Endothelial cell of umbilical vein (primary cell): ENCODE data around the gene ATP8A2. TPM values are rescaled to one million over a fixed set of nuclear protein-coding genes. Genes with fewer than 3 reads are reported as not detected.

Source experiments
- BruUV-seq: library from RNA; stranded (reverse); fragments of 400-500 nt; replicated peaks from 2 replicates; lab custom pipeline; 2021; lab: Mats Ljungman, UMichigan
- CTCF ChIA-PET: fragments of 300-600, 350-600 bp; sonication (Branson Sonifier 250); formaldehyde crosslinking; loops from one replicate; lab custom pipeline; 2021; ENCODE audit warnings: antibody characterized with exemption, inconsistent platforms; lab: Charles Lee
- POLR2A ChIA-PET: fragments of 300-600, 350-600 bp; sonication (Branson Sonifier 250); formaldehyde crosslinking; loops from one replicate; lab custom pipeline; 2021; ENCODE audit warnings: antibody characterized with exemption, inconsistent platforms; lab: Charles Lee
- DNase-seq: peaks from one replicate; pipeline ENCODE4 v3.0.0-alpha.2; 2011; ENCODE audit warnings: low read depth, low spot score
- FAIRE-seq: peaks from 2 replicates; lab custom pipeline; 2011; peaks lifted over from hg19 to GRCh38; lab: Jason Lieb, UNC
- H2AFZ ChIP-seq: 2 replicates; pipeline ENCODE4 v1.6.0; 2012; ENCODE audit warnings: low read depth, low read length, control low read depth, inconsistent platforms
- H3K27ac ChIP-seq: 2 replicates; pipeline ENCODE4 v1.5.1; 2011; ENCODE audit warnings: low read depth, mild to moderate bottlenecking, control low read depth, low read length, moderate library complexity; ENCODE audit not compliant: insufficient read depth
- H3K27me3 ChIP-seq, 2 experiments: 2 replicates each; pipeline versions ENCODE4 v1.6.0 to v1.6.1; 2011; ENCODE audit warnings: low read length in 2 of 2, mixed read lengths in 1 of 2; ENCODE audit not compliant: control insufficient read depth in 2 of 2, insufficient read depth in 2 of 2
- H3K36me3 ChIP-seq, 2 experiments: 2 replicates in 1 of 2; 3 replicates in 1 of 2; pipeline ENCODE4 v1.5.1; 2011; ENCODE audit warnings: low read length in 2 of 2, mild to moderate bottlenecking in 1 of 2, moderate library complexity in 1 of 2; ENCODE audit not compliant: control insufficient read depth in 2 of 2, insufficient read depth in 2 of 2; ENCODE audit errors: extremely low read depth in 1 of 2
- H3K4me1 ChIP-seq: 3 replicates; pipeline ENCODE4 v1.5.1; 2011; ENCODE audit warnings: mild to moderate bottlenecking, low read length; ENCODE audit not compliant: control insufficient read depth, insufficient read depth; ENCODE audit errors: extremely low read depth
- H3K4me2 ChIP-seq: 2 replicates; pipeline ENCODE4 v1.6.1; 2011; ENCODE audit warnings: low read length, control low read depth, mixed read lengths; ENCODE audit not compliant: insufficient read depth
- H3K4me3 ChIP-seq, 3 experiments: fragments of 200-600 bp in 1 of 3; sonication (generic), shearing (Covaris generic) in 1 of 3; replicated peaks in 1 of 3; 2 replicates each; pipeline ENCODE4 v1.5.1; 2011 to 2016; ENCODE audit warnings: control low read depth in 3 of 3, low read length in 3 of 3, mild to moderate bottlenecking in 2 of 3, inconsistent platforms in 1 of 3, low read depth in 1 of 3, moderate library complexity in 1 of 3; ENCODE audit not compliant: insufficient read depth in 1 of 3
- H3K79me2 ChIP-seq: 2 replicates; pipeline ENCODE4 v1.6.0; 2012; ENCODE audit warnings: low read length, inconsistent platforms; ENCODE audit not compliant: control insufficient read depth, insufficient read depth
- H3K9ac ChIP-seq: replicated peaks from 2 replicates; pipeline ENCODE3; 2011; ENCODE audit warnings: low read length, control low read depth; ENCODE audit not compliant: insufficient read depth; ENCODE audit errors: extremely low read depth
- H3K9me1 ChIP-seq: replicated peaks from 3 replicates; pipeline ENCODE4 v1.6.0; 2011; ENCODE audit warnings: mild to moderate bottlenecking, low read length; ENCODE audit not compliant: control insufficient read depth, insufficient read depth; ENCODE audit errors: extremely low read depth
- H3K9me3 ChIP-seq: replicated peaks from 2 replicates; pipeline ENCODE4 v1.5.1; 2012; ENCODE audit warnings: low read length, inconsistent platforms; ENCODE audit not compliant: control insufficient read depth, insufficient read depth
- H4K20me1 ChIP-seq: replicated peaks from 2 replicates; pipeline ENCODE3; 2011; ENCODE audit warnings: mild to moderate bottlenecking, low read length; ENCODE audit not compliant: control insufficient read depth, insufficient read depth; ENCODE audit errors: extremely low read depth
- EZH2 ChIP-seq: IDR thresholded peaks from 2 replicates; pipeline ENCODE4 v1.6.1; 2012; ENCODE audit warnings: borderline replicate concordance, low read depth, mild to moderate bottlenecking, moderate library complexity, low read length, inconsistent platforms; ENCODE audit not compliant: severe bottlenecking
- FOS ChIP-seq: IDR thresholded peaks from 2 replicates; pipeline ENCODE4 v1.6.1; 2011; ENCODE audit warnings: mild to moderate bottlenecking, low read length, moderate library complexity, borderline replicate concordance; ENCODE audit not compliant: insufficient read depth
- GATA2 ChIP-seq: IDR thresholded peaks from 2 replicates; pipeline ENCODE4 v1.7.0; 2011; ENCODE audit warnings: low read depth, mild to moderate bottlenecking, moderate library complexity, mixed read lengths, low read length; ENCODE audit not compliant: insufficient read length, insufficient read depth
- JUN ChIP-seq: IDR thresholded peaks from 2 replicates; pipeline ENCODE4 v1.6.1; 2011; ENCODE audit warnings: borderline replicate concordance, low read depth; ENCODE audit not compliant: insufficient read length, insufficient read depth
- MYC ChIP-seq: IDR thresholded peaks from one replicate; pipeline ENCODE4 v1.6.1; 2011; ENCODE audit warnings: mild to moderate bottlenecking, low read depth, low read length
- POLR2A ChIP-seq: IDR thresholded peaks from 2 replicates; pipeline ENCODE4 v1.6.1; 2012; ENCODE audit warnings: low read depth, mild to moderate bottlenecking, control low read depth, low read length
- POLR2AphosphoS5 ChIP-seq: IDR thresholded peaks from 2 replicates; pipeline ENCODE4 v1.6.1; 2012; ENCODE audit warnings: low read depth, mild to moderate bottlenecking, control low read depth, low read length, moderate library complexity; ENCODE audit not compliant: insufficient read depth
- dilution Hi-C: fragments of 300-500 bp; cut with MboI; formaldehyde crosslinking; loops from one replicate; pipeline ENCODE4 v1.15.0; 2019; ENCODE audit warnings: low sequenced_read_pairs; ENCODE audit not compliant: extremely low pct_ligation_motif_present
- intact Hi-C: fragments of 100-400 bp; cut with micrococcal nuclease; formaldehyde crosslinking; loops from one replicate; pipeline ENCODE4 v1.10.0; 2022
- polyA plus RNA-seq, 4 experiments: library from polyadenylated mRNA; depleted of rRNA in 3 of 4; stranded (reverse) in 3 of 4; unstranded in 1 of 4; fragments of >200 nt; gene quantifications; 2 replicates each; pipeline versions ENCODE4 v1.2.1 to v1.2.3, GENCODE V29; 2011 to 2012; ENCODE audit warnings: missing spikeins in 1 of 4
- total RNA-seq: library from RNA; stranded (reverse); gene quantifications from 2 replicates; pipeline ENCODE4 v1.2.3, GENCODE V29; 2021
- TF ChIP-seq, protein P1 (sequence below), 2 donors: IDR thresholded peaks; 1 replicate in 1 of 2; 2 replicates in 1 of 2; pipeline ENCODE4 v1.5.1; 2011; ENCODE audit warnings: low read length in 2 of 2, mild to moderate bottlenecking in 2 of 2, moderate library complexity in 2 of 2, control low read depth in 1 of 2, inconsistent platforms in 1 of 2, low read depth in 1 of 2; ENCODE audit not compliant: insufficient read depth in 1 of 2; ENCODE audit errors: extremely low read depth in 1 of 2
- TF ChIP-seq, protein P2 (sequence below): IDR thresholded peaks from 2 replicates; pipeline ENCODE4 v1.6.1; 2011; ENCODE audit not compliant: insufficient read depth, insufficient read length

The ATP8A2 gene
- total and polyA plus RNA-seq, 2 donors (not counting 3 experiments of a cell fraction or from before 2014, with no cell fraction given) = 0.11 to 0.49 TPM

DNA sequence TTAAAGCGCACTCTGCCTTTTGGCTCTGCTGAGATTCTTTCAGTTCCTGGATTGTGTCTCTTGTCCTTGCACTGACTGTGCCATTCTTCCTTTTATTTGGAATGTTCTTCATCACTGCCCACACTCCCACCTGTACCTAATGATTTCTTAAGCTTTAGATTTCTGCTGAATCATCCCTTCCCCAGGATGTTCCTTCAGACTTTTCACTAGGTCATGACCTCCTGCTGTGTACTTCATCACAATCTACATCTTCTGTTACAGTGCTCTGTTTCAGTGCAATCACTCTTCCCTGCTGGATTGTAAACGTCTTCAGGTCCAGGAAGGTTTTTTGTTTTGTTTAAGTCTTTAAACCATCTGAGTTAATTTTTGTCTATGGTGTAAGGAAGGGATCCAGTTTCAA, 281.0 kb downstream of the ATP8A2 start:
- no TSS peak for BruUV-seq
- dilution Hi-C loops (no loop called here), intact Hi-C loops (no loop called here)
- H3K27ac ChIP-seq = no peak overlapping the region
- no peak overlapping the region for H2AFZ ChIP-seq
- DNase-seq = no peak
- no peaks in the 10 kb centered on the region for H3K9me1 ChIP-seq
- FAIRE-seq = no peak
- H3K36me3 ChIP-seq = no peaks in the 10 kb centered on the region
- TF ChIP-seq, protein P1, sequence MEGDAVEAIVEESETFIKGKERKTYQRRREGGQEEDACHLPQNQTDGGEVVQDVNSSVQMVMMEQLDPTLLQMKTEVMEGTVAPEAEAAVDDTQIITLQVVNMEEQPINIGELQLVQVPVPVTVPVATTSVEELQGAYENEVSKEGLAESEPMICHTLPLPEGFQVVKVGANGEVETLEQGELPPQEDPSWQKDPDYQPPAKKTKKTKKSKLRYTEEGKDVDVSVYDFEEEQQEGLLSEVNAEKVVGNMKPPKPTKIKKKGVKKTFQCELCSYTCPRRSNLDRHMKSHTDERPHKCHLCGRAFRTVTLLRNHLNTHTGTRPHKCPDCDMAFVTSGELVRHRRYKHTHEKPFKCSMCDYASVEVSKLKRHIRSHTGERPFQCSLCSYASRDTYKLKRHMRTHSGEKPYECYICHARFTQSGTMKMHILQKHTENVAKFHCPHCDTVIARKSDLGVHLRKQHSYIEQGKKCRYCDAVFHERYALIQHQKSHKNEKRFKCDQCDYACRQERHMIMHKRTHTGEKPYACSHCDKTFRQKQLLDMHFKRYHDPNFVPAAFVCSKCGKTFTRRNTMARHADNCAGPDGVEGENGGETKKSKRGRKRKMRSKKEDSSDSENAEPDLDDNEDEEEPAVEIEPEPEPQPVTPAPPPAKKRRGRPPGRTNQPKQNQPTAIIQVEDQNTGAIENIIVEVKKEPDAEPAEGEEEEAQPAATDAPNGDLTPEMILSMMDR (IDR thresholded peaks at IDR 0.05; ENCODE audit: extremely low read depth in 1 of 2, insufficient read depth in 1 of 2, low read depth in 1 of 2, low read length in 2 of 2) = no peak
- TF ChIP-seq JUN (no peak), FOS (no peak), EZH2 (no peak), MYC (no peak), GATA2 (no peak), POLR2AphosphoS5 (no peak), POLR2A (no peak)
- TF ChIP-seq, protein P2, sequence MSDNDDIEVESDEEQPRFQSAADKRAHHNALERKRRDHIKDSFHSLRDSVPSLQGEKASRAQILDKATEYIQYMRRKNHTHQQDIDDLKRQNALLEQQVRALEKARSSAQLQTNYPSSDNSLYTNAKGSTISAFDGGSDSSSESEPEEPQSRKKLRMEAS = no peak
- no peaks in the 10 kb centered on the region for H3K9me3 ChIP-seq
- no peak overlapping the region for H3K4me2 ChIP-seq
- H3K27me3 ChIP-seq = no peaks in the 10 kb centered on the region
- POLR2A ChIA-PET = no interaction called here
- no peak overlapping the region for H3K9ac ChIP-seq
- no peaks in the 10 kb centered on the region for H3K79me2 ChIP-seq
- CTCF ChIA-PET = no interaction called here
- H3K4me3 ChIP-seq = no peak overlapping the region
- no peaks in the 10 kb centered on the region for H4K20me1 ChIP-seq
- no peaks in the 10 kb centered on the region for H3K4me1 ChIP-seq
